Measurements from ENCODE around the gene CDK1. TPM values are rescaled to one million over a fixed set of nuclear protein-coding genes. Genes with fewer than 3 reads are reported as not detected.

Gene CDK1
- total and polyA plus RNA-seq, 10 of the 15 experiments (the other 5 are each of a cell fraction or from before 2014, with no cell fraction given): 81.5 to 361 (median 133) TPM

- TF ChIP-seq EGR1 (IDR thresholded peaks at IDR 0.05; ENCODE audit: borderline replicate concordance in 1 of 2, low read depth in 2 of 2, low read length in 2 of 2): no peak
- TF ChIP-seq NBN (IDR thresholded peaks at IDR 0.05): no peak
- no peak for TF ChIP-seq RAD51 (IDR thresholded peaks at IDR 0.05)
- TF ChIP-seq MXI1 (IDR thresholded peaks at IDR 0.05; ENCODE audit: low read depth, low read length): no peak
Observed at GRCh38 chr10:60803865-60804264, 25.6 kb downstream of the CDK1 start (continued).

GRCh38 chr10:60806921-60807320, 28.6 kb downstream of the CDK1 start:
- Histone ChIP-seq H3K36me3 (ENCODE audit: control insufficient read depth in 2 of 2, insufficient read depth in 2 of 2, low read length in 1 of 2) (peaks cover 0 to 2% of the 10 kb centered on the region in 2 experiments; a peak in 1 of 4 replicates), H3K27ac (ENCODE audit: control insufficient read depth, insufficient read depth) (no peak overlapping the region), H3K4me1 (ENCODE audit: control insufficient read depth, insufficient read depth, low read length) (no peaks in the 10 kb centered on the region), H3K4me2 (ENCODE audit: control insufficient read depth, insufficient read depth) (no peak overlapping the region), H4K20me1 (ENCODE audit: control insufficient read depth, insufficient read depth) (no peaks in the 10 kb centered on the region), H3K79me2 (ENCODE audit: control insufficient read depth, insufficient read depth, low read length) (no peaks in the 10 kb centered on the region), H3K27me3 (replicated peaks in 1 of 2; ENCODE audit: control insufficient read depth in 2 of 2, insufficient read depth in 2 of 2, low read length in 1 of 2) (no peaks in the 10 kb centered on the region), H3K9ac (ENCODE audit: control insufficient read depth, insufficient read depth, low read length) (no peak overlapping the region), H3K9me3 (replicated peaks; ENCODE audit: control insufficient read depth, insufficient read depth, low read length) (no peaks in the 10 kb centered on the region), H2AFZ (ENCODE audit: control insufficient read depth, low read depth, low read length) (no peak overlapping the region), H3K4me3 (no peak overlapping the region)
- ATAC-seq (no peak), FAIRE-seq (no peak), DNase-seq (ENCODE audit: low read depth, low spot score) (no peak)
- ChIA-PET RAD21 (ENCODE audit: unreplicated experiment) (no interaction called here), CTCF (no interaction called here), POLR2A (no interaction called here), SMC1A (ENCODE audit: uncharacterized antibody, unreplicated experiment) (interaction anchor here (1.3 kb wide), 1 partner anchor 154 kb away, joined by 4 read pairs; no protein-coding TSS in a partner anchor)
- no TSS peak for BruUV-seq (replicated peaks)
- in situ Hi-C loops (cut with MboI): loop anchor here (25.0 kb wide), 1 partner anchor 1030 kb away; no protein-coding TSS in a partner anchor
- WGBS (ENCODE audit: insufficient coverage, insufficient replicate concordance, low lambda C conversion rate, missing lambda C conversion rate): 99% methylated on average over 4 of the region's 4 CpGs
- intact Hi-C loops (cut with micrococcal nuclease; ENCODE audit: unreplicated experiment): no loop called here
- TF ChIP-seq IRF5 (IDR thresholded peaks at IDR 0.05; ENCODE audit: borderline replicate concordance) (no peak), IRF4 (IDR thresholded peaks at IDR 0.05; ENCODE audit: low read depth, low read length) (no peak), CUX1 (IDR thresholded peaks at IDR 0.05; ENCODE audit: insufficient replicate concordance, low read depth, low read length) (no peak), FOS (IDR thresholded peaks at IDR 0.05; ENCODE audit: borderline replicate concordance, extremely low read depth, insufficient read length) (no peak), E2F8 (IDR thresholded peaks at IDR 0.05; ENCODE audit: low read depth, partially characterized antibody) (no peak), ZBTB33 (IDR thresholded peaks at IDR 0.05) (no peak), SIX5 (IDR thresholded peaks at IDR 0.05; ENCODE audit: low read depth, low read length, severe bottlenecking) (no peak)

Data from GM12878 (cell line).